Measurements from ENCODE around the gene HELZ. TPM values are rescaled to one million over a fixed set of nuclear protein-coding genes. Genes with fewer than 3 reads are reported as not detected.

Gene HELZ
- total and polyA plus RNA-seq, 2 donors (not counting 1 experiment from before 2014, with no cell fraction given) = 18.9 to 28.1 TPM

- H3K27ac ChIP-seq (ENCODE audit: insufficient read depth, low read length) = no peak overlapping the region
- H3K36me3 ChIP-seq (ENCODE audit: control insufficient read depth, insufficient read depth, low read length) = no peaks in the 10 kb centered on the region
- H4K20me1 ChIP-seq (ENCODE audit: control insufficient read depth, extremely low read depth, insufficient read depth, low read length) = no peaks in the 10 kb centered on the region
- no peaks in the 10 kb centered on the region for H3K9me3 ChIP-seq (ENCODE audit: control insufficient read depth, insufficient read depth, low read depth, low read length)
- no peaks in the 10 kb centered on the region for H3K79me2 ChIP-seq (ENCODE audit: control insufficient read depth, insufficient read depth, low read length)
- H3K4me2 ChIP-seq (ENCODE audit: extremely low read depth, insufficient read depth, low read length) = no peak overlapping the region
- DNase-seq (ENCODE audit: low read depth in 2 of 2) = no peak
- no peak overlapping the region for H3K9ac ChIP-seq (ENCODE audit: insufficient read depth, low read length)
- no peak overlapping the region for H3K4me3 ChIP-seq (replicated peaks in 1 of 4; ENCODE audit: control extremely low read depth in 1 of 4, insufficient read depth in 1 of 4, low read depth in 3 of 4, low read length in 4 of 4)
- no peaks in the 10 kb centered on the region for H3K27me3 ChIP-seq (ENCODE audit: control insufficient read depth, insufficient read depth, low read length)
- H2AFZ ChIP-seq (ENCODE audit: low read length) = no peak overlapping the region
- TF ChIP-seq CTCF (conservative IDR thresholded peaks at IDR 0.05 in 1 of 2, IDR thresholded peaks at IDR 0.05 in 1 of 2; ENCODE audit: low read depth in 1 of 2, low read length in 2 of 2) (no peak), EZH2 (IDR thresholded peaks at IDR 0.05; ENCODE audit: low read length, missing control alignments) (no peak)
- H3K4me1 ChIP-seq (ENCODE audit: control insufficient read depth, extremely low read depth, insufficient read depth, low read length) = no peaks in the 10 kb centered on the region
Observed at GRCh38 chr17:67132366-67132765, 112.6 kb downstream of the HELZ start.

GRCh38 chr17:67130768-67131167, 114.2 kb downstream of the HELZ start:
- peaks cover 2% of the 10 kb centered on the region for H3K36me3 ChIP-seq (ENCODE audit: control insufficient read depth, insufficient read depth, low read length)
- no peak overlapping the region for H3K9ac ChIP-seq (ENCODE audit: insufficient read depth, low read length)
- no peaks in the 10 kb centered on the region for H3K4me1 ChIP-seq (ENCODE audit: control insufficient read depth, extremely low read depth, insufficient read depth, low read length)
- no peak overlapping the region for H3K27ac ChIP-seq (ENCODE audit: insufficient read depth, low read length)
- H4K20me1 ChIP-seq (ENCODE audit: control insufficient read depth, extremely low read depth, insufficient read depth, low read length) = no peaks in the 10 kb centered on the region
- no peak overlapping the region for H3K4me3 ChIP-seq (replicated peaks in 1 of 4; ENCODE audit: control extremely low read depth in 1 of 4, insufficient read depth in 1 of 4, low read depth in 3 of 4, low read length in 4 of 4)
- no peaks in the 10 kb centered on the region for H3K79me2 ChIP-seq (ENCODE audit: control insufficient read depth, insufficient read depth, low read length)
- DNase-seq (ENCODE audit: low read depth in 2 of 2) = no peak
- H3K27me3 ChIP-seq (ENCODE audit: control insufficient read depth, insufficient read depth, low read length) = no peaks in the 10 kb centered on the region
- no peak overlapping the region for H3K4me2 ChIP-seq (ENCODE audit: extremely low read depth, insufficient read depth, low read length)
- no peaks in the 10 kb centered on the region for H3K9me3 ChIP-seq (ENCODE audit: control insufficient read depth, insufficient read depth, low read depth, low read length)
- no peak overlapping the region for H2AFZ ChIP-seq (ENCODE audit: low read length)
- no peak for TF ChIP-seq EZH2 (IDR thresholded peaks at IDR 0.05; ENCODE audit: low read length, missing control alignments)
- no peak for TF ChIP-seq CTCF (conservative IDR thresholded peaks at IDR 0.05 in 1 of 2, IDR thresholded peaks at IDR 0.05 in 1 of 2; ENCODE audit: low read depth in 1 of 2, low read length in 2 of 2)

GRCh38 chr17:67129283-67129682, 115.7 kb downstream of the HELZ start:
- Histone ChIP-seq H3K4me2 (ENCODE audit: extremely low read depth, insufficient read depth, low read length) (no peak overlapping the region), H3K4me1 (ENCODE audit: control insufficient read depth, extremely low read depth, insufficient read depth, low read length) (no peaks in the 10 kb centered on the region), H3K9ac (ENCODE audit: insufficient read depth, low read length) (no peak overlapping the region), H3K36me3 (ENCODE audit: control insufficient read depth, insufficient read depth, low read length) (peaks cover 2% of the 10 kb centered on the region), H3K27ac (ENCODE audit: insufficient read depth, low read length) (no peak overlapping the region), H3K27me3 (ENCODE audit: control insufficient read depth, insufficient read depth, low read length) (no peaks in the 10 kb centered on the region), H2AFZ (ENCODE audit: low read length) (no peak overlapping the region), H3K9me3 (ENCODE audit: control insufficient read depth, insufficient read depth, low read depth, low read length) (no peaks in the 10 kb centered on the region), H3K4me3 (replicated peaks in 1 of 4; ENCODE audit: control extremely low read depth in 1 of 4, insufficient read depth in 1 of 4, low read depth in 3 of 4, low read length in 4 of 4) (no peak overlapping the region), H4K20me1 (ENCODE audit: control insufficient read depth, extremely low read depth, insufficient read depth, low read length) (no peaks in the 10 kb centered on the region), H3K79me2 (ENCODE audit: control insufficient read depth, insufficient read depth, low read length) (no peaks in the 10 kb centered on the region)
- no peak for DNase-seq (ENCODE audit: low read depth in 2 of 2)
- TF ChIP-seq CTCF (conservative IDR thresholded peaks at IDR 0.05 in 1 of 2, IDR thresholded peaks at IDR 0.05 in 1 of 2; ENCODE audit: low read depth in 1 of 2, low read length in 2 of 2) = no peak
- no peak for TF ChIP-seq EZH2 (IDR thresholded peaks at IDR 0.05; ENCODE audit: low read length, missing control alignments)

All from fibroblast of lung (primary cell).